Fibroblast of villous mesenchyme (primary cell): ENCODE measurements around the gene BTBD16. TPM values are rescaled to one million over a fixed set of nuclear protein-coding genes. Genes with fewer than 3 reads are reported as not detected.

ENCODE experiments used
- DNase-seq: peaks from one replicate; pipeline ENCODE4 v3.0.0-alpha.2; 2010; ENCODE audit warnings: low read depth
- H3K4me3 ChIP-seq: 2 replicates; pipeline ENCODE4 v1.5.1; 2011; ENCODE audit warnings: low read depth, mild to moderate bottlenecking, low read length
- CTCF ChIP-seq: IDR thresholded peaks from 2 replicates; pipeline ENCODE4 v1.5.1; 2012; ENCODE audit warnings: low read depth, mild to moderate bottlenecking, low read length; ENCODE audit not compliant: insufficient read depth
- total RNA-seq: library from RNA; depleted of rRNA; stranded (reverse); fragments of >200 nt; gene quantifications from 2 replicates; pipeline ENCODE4 v1.2.3, GENCODE V29; 2012

The BTBD16 gene
- total RNA-seq, 1 donor: not detected

GRCh38 chr10:122301055-122301810 is 30.1 kb downstream of the BTBD16 start:
- DNase-seq: peak; percentile 71
- H3K4me3 ChIP-seq: no peak overlapping the region
- no peak for TF ChIP-seq CTCF

- no peak for TF ChIP-seq CTCF
- no peak overlapping the region for H3K4me3 ChIP-seq
- DNase-seq: no peak
These were observed 30.7 kb downstream of the BTBD16 start for GRCh38 chr10:122301811-122302115.

GRCh38 chr10:122302315-122302714 is 31.2 kb downstream of the BTBD16 start:
- H3K4me3 ChIP-seq: no peak overlapping the region
- no peak for DNase-seq
- no peak for TF ChIP-seq CTCF

GRCh38 chr10:122303271-122304053 is 32.4 kb downstream of the BTBD16 start:
- no peak overlapping the region for H3K4me3 ChIP-seq
- no peak for TF ChIP-seq CTCF

GRCh38 chr10:122304054-122304579 is 33.0 kb downstream of the BTBD16 start:
- TF ChIP-seq CTCF: no peak

More at GRCh38 chr10:122303271-122304053, 32.4 kb downstream of the BTBD16 start:
- DNase-seq: no peak

GRCh38 chr10:122306282-122306681 is 35.2 kb downstream of the BTBD16 start:
- no peak for TF ChIP-seq CTCF
- DNase-seq: no peak

More at GRCh38 chr10:122304054-122304579, 33.0 kb downstream of the BTBD16 start:
- no peak for DNase-seq
- no peak overlapping the region for H3K4me3 ChIP-seq

More at GRCh38 chr10:122306282-122306681, 35.2 kb downstream of the BTBD16 start:
- no peak overlapping the region for H3K4me3 ChIP-seq
